ENCODE measurements around the gene SV2C. TPM values are rescaled to one million over a fixed set of nuclear protein-coding genes. Genes with fewer than 3 reads are reported as not detected.

The SV2C gene
- total RNA-seq, 4 donors from 2014 or later, result 0.87 to 1.7 (median 1.4) TPM

DNA sequence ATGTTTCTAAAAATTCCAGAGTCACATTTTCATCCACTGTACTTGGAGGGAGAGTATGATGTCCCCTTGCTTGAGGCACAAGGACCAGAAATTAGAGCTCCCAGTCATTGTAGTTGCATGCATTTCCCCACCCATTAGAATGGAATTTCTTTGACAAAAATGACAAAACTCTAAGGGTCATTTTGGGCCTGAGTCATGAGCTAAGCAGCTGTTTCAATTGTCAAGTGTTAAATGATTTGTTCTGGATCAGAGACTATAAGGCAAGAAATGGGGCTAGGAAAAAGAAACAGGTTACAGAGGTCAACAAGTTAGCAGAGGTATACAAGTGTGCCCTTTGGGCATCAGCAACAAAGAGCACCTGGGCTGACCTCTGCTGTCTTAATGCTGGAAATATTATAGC is 188.7 kb downstream of the SV2C start:
- peaks cover 0 to 19% (median 7%) of the 10 kb centered on the region in 4 donors for H3K4me1 ChIP-seq
- no peak overlapping the region for H3K27ac ChIP-seq
- no peaks in the 10 kb centered on the region for H3K36me3 ChIP-seq
- no peaks in the 10 kb centered on the region for H3K9me3 ChIP-seq
- TF ChIP-seq CTCF (IDR thresholded peaks at IDR 0.05) (no peak), POLR2A (IDR thresholded peaks at IDR 0.05) (no peak), EP300 (IDR thresholded peaks at IDR 0.05) (no peak)
- H3K27me3 ChIP-seq, result no peaks in the 10 kb centered on the region
- no peak overlapping the region for H3K4me3 ChIP-seq
- DNase-seq (ENCODE audit: low spot score in 2 of 2), result no peak

- H3K27me3 ChIP-seq, result no peaks in the 10 kb centered on the region
- no peak for DNase-seq (ENCODE audit: low spot score in 2 of 2)
- H3K27ac ChIP-seq, result no peak overlapping the region
- peak in 1 of 2 donors; percentile 27 for TF ChIP-seq EP300 (IDR thresholded peaks at IDR 0.05)
- no peak for TF ChIP-seq CTCF (IDR thresholded peaks at IDR 0.05)
- H3K9me3 ChIP-seq, result no peaks in the 10 kb centered on the region
- peaks cover 0 to 19% (median 7%) of the 10 kb centered on the region in 4 donors for H3K4me1 ChIP-seq
- H3K36me3 ChIP-seq, result no peaks in the 10 kb centered on the region
- WGBS, 2 donors, result 13 to 17% methylated on average over 8 of the region's 8 CpGs
- H3K4me3 ChIP-seq, result no peak overlapping the region
Measured at GRCh38 chr5:76273206-76273885, 190.2 kb downstream of the SV2C start.

DNA sequence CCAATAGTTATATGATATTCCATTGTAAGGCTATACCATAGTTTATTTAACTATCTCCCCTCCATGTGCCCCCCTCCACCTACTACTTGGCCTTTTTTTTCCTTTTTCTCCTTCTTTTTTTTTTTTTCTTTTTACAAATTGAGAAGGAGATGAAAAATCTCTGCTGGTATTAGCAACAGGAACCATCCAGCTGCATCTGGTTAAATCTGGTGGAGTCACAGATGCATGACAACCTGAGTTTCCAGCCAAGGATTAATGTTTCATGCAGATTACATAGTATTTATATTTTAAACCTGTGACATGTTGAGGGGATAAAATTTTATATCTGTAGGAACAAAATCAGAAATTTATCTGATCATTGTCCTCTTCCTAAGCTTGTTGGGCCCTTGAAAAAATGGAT is 191.4 kb downstream of the SV2C start:
- Histone ChIP-seq H3K4me3 (no peak overlapping the region), H3K27ac (no peak overlapping the region), H3K36me3 (no peaks in the 10 kb centered on the region), H3K27me3 (no peaks in the 10 kb centered on the region), H3K4me1 (peaks cover 0 to 19% (median 7%) of the 10 kb centered on the region in 4 donors), H3K9me3 (no peaks in the 10 kb centered on the region)
- no peak for DNase-seq (ENCODE audit: low spot score in 2 of 2)
- no peak for TF ChIP-seq EP300 (IDR thresholded peaks at IDR 0.05)
- TF ChIP-seq CTCF (IDR thresholded peaks at IDR 0.05), result no peak
- no peak for TF ChIP-seq POLR2A (IDR thresholded peaks at IDR 0.05)

GRCh38 chr5:76277736-76278135 is 194.6 kb downstream of the SV2C start:
- H3K36me3 ChIP-seq, result no peaks in the 10 kb centered on the region
- H3K4me3 ChIP-seq, result no peak overlapping the region
- TF ChIP-seq EP300 (IDR thresholded peaks at IDR 0.05), result no peak
- TF ChIP-seq POLR2A (IDR thresholded peaks at IDR 0.05), result no peak
- TF ChIP-seq CTCF (IDR thresholded peaks at IDR 0.05), result no peak
- no peak overlapping the region for H3K27ac ChIP-seq
- peaks cover 0 to 10% (median 3%) of the 10 kb centered on the region in 4 donors for H3K4me1 ChIP-seq
- no peak for DNase-seq (ENCODE audit: low spot score in 2 of 2)
- no peaks in the 10 kb centered on the region for H3K9me3 ChIP-seq
- no peaks in the 10 kb centered on the region for H3K27me3 ChIP-seq

DNA sequence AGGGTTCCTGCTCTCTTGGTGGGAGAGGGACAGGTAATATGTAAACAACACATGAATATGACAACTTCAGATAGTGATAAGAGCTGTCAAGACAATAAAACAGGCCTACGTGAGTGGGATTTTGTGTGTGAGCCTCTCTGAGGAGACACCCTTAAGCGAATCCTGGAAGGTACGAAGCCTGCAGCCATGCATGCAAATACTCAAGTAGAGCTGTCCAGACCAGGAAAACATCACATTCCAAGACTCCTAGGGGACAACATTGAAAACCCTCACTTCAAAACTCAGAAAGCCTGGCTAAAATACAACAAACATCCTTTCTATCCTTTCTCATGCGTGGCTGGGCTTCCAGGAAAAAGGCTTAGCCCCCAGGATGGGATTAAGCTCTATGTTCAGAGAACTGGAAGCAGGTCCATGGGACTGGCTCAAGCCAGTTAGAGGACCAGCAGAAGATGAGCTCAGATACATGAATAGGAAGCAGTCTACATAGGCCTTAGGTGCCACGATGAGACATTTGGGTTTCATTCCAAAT is 195.1 kb downstream of the SV2C start:
- no peaks in the 10 kb centered on the region for H3K27me3 ChIP-seq
- no peak overlapping the region for H3K27ac ChIP-seq
- peaks cover 0 to 7% (median 2%) of the 10 kb centered on the region in 4 donors for H3K4me1 ChIP-seq
- TF ChIP-seq EP300 (IDR thresholded peaks at IDR 0.05) (no peak), CTCF (IDR thresholded peaks at IDR 0.05) (no peak), POLR2A (IDR thresholded peaks at IDR 0.05) (no peak)
- H3K36me3 ChIP-seq, result no peaks in the 10 kb centered on the region
- DNase-seq (ENCODE audit: low spot score in 2 of 2), result no peak
- H3K9me3 ChIP-seq, result no peaks in the 10 kb centered on the region
- H3K4me3 ChIP-seq, result no peak overlapping the region
- WGBS, 2 donors, result 70 to 74% methylated on average over 5 of the region's 5 CpGs

Data from tibial nerve (tissue), 4 donors.